Activated CD8-positive, alpha-beta T cell treated with anti-CD3 and anti-CD28 coated beads, Interleukin-2, amount 10 ng/mL, durations not matched to agents 7 days and 5 days (primary cell): ENCODE results near the gene HOXA13. TPM values are rescaled to one million over a fixed set of nuclear protein-coding genes. Genes with fewer than 3 reads are reported as not detected.

Source experiments
- ATAC-seq: fragments of 150-1000 bp; cut with Tn5 transposase; one replicate; pipeline ENCODE4 v1.10.0; 2021; ENCODE audit warnings: moderate library complexity
- CTCF ChIA-PET: fragments of 350-600 bp; sonication (Branson Sonifier 250); formaldehyde crosslinking; loops from one replicate; lab custom pipeline; 2021; ENCODE audit warnings: antibody characterized with exemption; lab: Charles Lee
- POLR2A ChIA-PET: fragments of 350-600 bp; sonication (Branson Sonifier 250); formaldehyde crosslinking; loops from one replicate; lab custom pipeline; 2021; ENCODE audit warnings: antibody characterized with exemption; lab: Charles Lee
- DNase-seq: peaks from one replicate; pipeline ENCODE4 v3.0.0-alpha.2; 2020
- H3K27ac Mint-ChIP-seq: one replicate; pipeline ENCODE4 v1.8.0; 2021; ENCODE audit warnings: mild to moderate bottlenecking, mixed read lengths
- H3K27me3 Mint-ChIP-seq: one replicate; pipeline ENCODE4 v1.8.0; 2021; ENCODE audit warnings: low read depth, mixed read lengths
- H3K36me3 Mint-ChIP-seq: one replicate; pipeline ENCODE4 v1.8.0; 2021; ENCODE audit warnings: low read depth, mixed read lengths
- H3K4me1 Mint-ChIP-seq: one replicate; pipeline ENCODE4 v1.8.0; 2021; ENCODE audit warnings: low read depth, mixed read lengths
- H3K4me3 Mint-ChIP-seq: one replicate; pipeline ENCODE4 v1.8.0; 2021; ENCODE audit warnings: mild to moderate bottlenecking, mixed read lengths
- H3K9me3 Mint-ChIP-seq: one replicate; pipeline ENCODE4 v1.8.0; 2022; ENCODE audit warnings: mixed read lengths; ENCODE audit not compliant: insufficient read depth
- total RNA-seq, 2 experiments: library from RNA; stranded (reverse); gene quantifications; one replicate each; pipeline ENCODE4 v1.2.3, GENCODE V29; 2021

Gene HOXA13
- total RNA-seq, 2 experiments from 2014 or later: not detected

- Mint-ChIP-seq H3K27me3 (peaks cover 76% of the 10 kb centered on the region), H3K9me3 (no peaks in the 10 kb centered on the region), H3K4me1 (peaks cover 11% of the 10 kb centered on the region), H3K27ac (no peak overlapping the region), H3K36me3 (peaks cover 11% of the 10 kb centered on the region), H3K4me3 (no peak overlapping the region)
- ATAC-seq (no peak), DNase-seq (no peak)
- ChIA-PET POLR2A (interaction anchor here (0.7 kb wide), 1 partner anchor 11 kb away, joined by 4 read pairs; no protein-coding TSS in a partner anchor), CTCF (interaction anchor here (1.1 to 4.7 kb wide), 14 partner anchors 10 to 792 kb away, joined by 3 to 85 read pairs (median 6); partner anchors contain the start of genes HOXA13 and HOXA3)
Observed at GRCh38 chr7:27161721-27162560, 38.0 kb downstream of the HOXA13 start.

GRCh38 chr7:27161214-27161720 is 38.6 kb downstream of the HOXA13 start:
- Mint-ChIP-seq H3K4me1 (peaks cover 15% of the 10 kb centered on the region), H3K9me3 (no peaks in the 10 kb centered on the region), H3K27ac (no peak overlapping the region), H3K27me3 (peaks cover 76% of the 10 kb centered on the region), H3K4me3 (peak overlapping the region; percentile 65), H3K36me3 (peaks cover 10% of the 10 kb centered on the region)
- DNase-seq (no peak), ATAC-seq (peak; percentile 5)
- CTCF ChIA-PET: interaction anchor here (0.7 to 4.7 kb wide), 25 partner anchors 9 to 791 kb away, joined by 3 to 85 read pairs (median 4); partner anchors contain the start of genes HOXA3 and HOXA5
- POLR2A ChIA-PET: interaction anchor here (0.7 kb wide), 1 partner anchor 12 kb away, joined by 4 read pairs; no protein-coding TSS in a partner anchor

- H3K9me3 Mint-ChIP-seq: no peaks in the 10 kb centered on the region
- peaks cover 9% of the 10 kb centered on the region for H3K36me3 Mint-ChIP-seq
- DNase-seq: peak; percentile 85
- ATAC-seq: peak; percentile 74
- H3K27ac Mint-ChIP-seq: no peak overlapping the region
- H3K4me3 Mint-ChIP-seq: peak overlapping the region; percentile 65
- CTCF ChIA-PET: interaction anchor here (0.7 to 4.7 kb wide), 25 partner anchors 8 to 790 kb away, joined by 3 to 85 read pairs (median 4); partner anchors contain the start of genes HOXA3 and HOXA5
- peaks cover 77% of the 10 kb centered on the region for H3K27me3 Mint-ChIP-seq
- H3K4me1 Mint-ChIP-seq: peaks cover 17% of the 10 kb centered on the region
- POLR2A ChIA-PET: no interaction called here
Observed at GRCh38 chr7:27160546-27161213, 39.2 kb downstream of the HOXA13 start.

GRCh38 chr7:27160145-27160545 is 39.7 kb downstream of the HOXA13 start:
- peaks cover 10% of the 10 kb centered on the region for H3K36me3 Mint-ChIP-seq
- peak; percentile 22 for ATAC-seq
- H3K27me3 Mint-ChIP-seq: peaks cover 78% of the 10 kb centered on the region
- CTCF ChIA-PET: interaction anchor here (1.1 to 4.7 kb wide), 19 partner anchors 10 to 790 kb away, joined by 3 to 85 read pairs (median 5); partner anchors contain the start of gene HOXA5
- DNase-seq: no peak
- no peak overlapping the region for H3K27ac Mint-ChIP-seq
- H3K9me3 Mint-ChIP-seq: no peaks in the 10 kb centered on the region
- POLR2A ChIA-PET: no interaction called here
- peak overlapping the region; percentile 20 for H3K4me3 Mint-ChIP-seq
- peaks cover 18% of the 10 kb centered on the region for H3K4me1 Mint-ChIP-seq

GRCh38 chr7:27159266-27160144 is 40.4 kb downstream of the HOXA13 start:
- ATAC-seq: no peak
- CTCF ChIA-PET: interaction anchor here (0.7 to 1.8 kb wide), 9 partner anchors 9 to 790 kb away, joined by 3 to 6 read pairs (median 3); no protein-coding TSS in a partner anchor
- peaks cover 13% of the 10 kb centered on the region for H3K36me3 Mint-ChIP-seq
- H3K27ac Mint-ChIP-seq: no peak overlapping the region
- H3K27me3 Mint-ChIP-seq: peaks cover 80% of the 10 kb centered on the region
- POLR2A ChIA-PET: no interaction called here
- no peaks in the 10 kb centered on the region for H3K9me3 Mint-ChIP-seq
- peak overlapping the region; percentile 20 for H3K4me3 Mint-ChIP-seq
- DNase-seq: no peak
- H3K4me1 Mint-ChIP-seq: peaks cover 21% of the 10 kb centered on the region

GRCh38 chr7:27158436-27159265 is 41.2 kb downstream of the HOXA13 start:
- Mint-ChIP-seq H3K27ac (no peak overlapping the region), H3K9me3 (no peaks in the 10 kb centered on the region), H3K4me3 (peak overlapping the region; percentile 42), H3K4me1 (peaks cover 23% of the 10 kb centered on the region), H3K36me3 (peaks cover 10% of the 10 kb centered on the region), H3K27me3 (peaks cover 81% of the 10 kb centered on the region)
- ChIA-PET POLR2A (no interaction called here), CTCF (interaction anchor here (0.7 to 1.8 kb wide), 10 partner anchors 9 to 789 kb away, joined by 3 to 6 read pairs (median 4); no protein-coding TSS in a partner anchor)
- no peak for DNase-seq
- no peak for ATAC-seq

GRCh38 chr7:27157702-27158431 is 42.0 kb downstream of the HOXA13 start:
- Mint-ChIP-seq H3K9me3 (no peaks in the 10 kb centered on the region), H3K4me1 (peaks cover 23% of the 10 kb centered on the region), H3K27me3 (peaks cover 81% of the 10 kb centered on the region), H3K27ac (no peak overlapping the region), H3K36me3 (peaks cover 10% of the 10 kb centered on the region), H3K4me3 (peak overlapping the region; percentile 45)
- ChIA-PET POLR2A (no interaction called here), CTCF (interaction anchor here (0.8 to 1.8 kb wide), 5 partner anchors 22 to 788 kb away, joined by 3 to 5 read pairs (median 4); partner anchors contain the start of gene EVX1)
- DNase-seq (no peak), ATAC-seq (no peak)

- POLR2A ChIA-PET: no interaction called here
- Mint-ChIP-seq H3K36me3 (peaks cover 10% of the 10 kb centered on the region), H3K9me3 (no peaks in the 10 kb centered on the region), H3K4me1 (peaks cover 25% of the 10 kb centered on the region), H3K4me3 (peak overlapping the region; percentile 45), H3K27ac (peak overlapping the region; percentile 76), H3K27me3 (peaks cover 81% of the 10 kb centered on the region)
- CTCF ChIA-PET: interaction anchor here (0.8 to 1.7 kb wide), 2 partner anchors 23 to 85 kb away, joined by 3 to 4 read pairs; partner anchors contain the start of gene EVX1
- DNase-seq (no peak), ATAC-seq (no peak)
Observed at GRCh38 chr7:27156916-27157701, 42.8 kb downstream of the HOXA13 start.

- DNase-seq (no peak), ATAC-seq (no peak)
- CTCF ChIA-PET: interaction anchor here (1.7 kb wide), 1 partner anchor 86 kb away, joined by 4 read pairs; the partner anchor contains the start of gene EVX1
- POLR2A ChIA-PET: no interaction called here
- Mint-ChIP-seq H3K4me3 (peak within 1 kb of the TSS; percentile 49), H3K36me3 (peaks cover 10% of the 10 kb centered on the region), H3K9me3 (no peaks in the 10 kb centered on the region), H3K4me1 (peaks cover 31% of the 10 kb centered on the region), H3K27ac (peak within 1 kb of the TSS; percentile 76), H3K27me3 (peaks cover 86% of the 10 kb centered on the region)
Observed at GRCh38 chr7:27156508-27156898, 43.4 kb downstream of the HOXA13 start, which contains the start of gene HOXA7. HOXA7 (minus strand) TSS chr7:27156675; CDS start chr7:27156545, 130 bp downstream.
